DND-41 (cell line): ENCODE data around the gene FAM193A.

Experiments used
- CTCF ChIP-seq: IDR thresholded peaks from 2 replicates; pipeline ENCODE4 v1.5.1; 2012; ENCODE audit warnings: borderline replicate concordance, low read length, moderate library complexity, mild to moderate bottlenecking; ENCODE audit not compliant: poor library complexity, severe bottlenecking; ENCODE audit errors: extremely low read depth
- EZH2 ChIP-seq: IDR thresholded peaks from 3 replicates; pipeline ENCODE4 v1.6.1; 2012; ENCODE audit warnings: borderline replicate concordance, low read depth, mild to moderate bottlenecking, moderate library complexity, low read length, inconsistent platforms; ENCODE audit not compliant: severe bottlenecking

- TF ChIP-seq CTCF (no peak), EZH2 (no peak)
Observed at GRCh38 chr4:2762048-2762447, 225.6 kb downstream of the FAM193A start.
